ENCODE measurements around the gene RAB11B. TPM values are rescaled to one million over a fixed set of nuclear protein-coding genes. Genes with fewer than 3 reads are reported as not detected.

RAB11B gene
- polyA plus RNA-seq, 1 donor from 2014 or later = 71.1 TPM

GRCh38 chr19:8444677-8445487, 54.7 kb downstream of the RAB11B start, which contains the start of gene HNRNPM:
TSS of gene HNRNPM (plus strand) at chr19:8444975. CDS start at chr19:8444999, 24 bp downstream.
- Histone ChIP-seq H3K9me3 (ENCODE audit: low read length) (no peaks in the 10 kb centered on the region), H3K27me3 (ENCODE audit: insufficient read depth, low read depth, low read length) (no peaks in the 10 kb centered on the region), H3K4me3 (ENCODE audit: low read length) (peak within 1 kb of the TSS; percentile 97), H3F3A (ENCODE audit: insufficient read depth, low read length, poor library complexity, severe bottlenecking) (no peaks in the 10 kb centered on the region), H2AFZ (ENCODE audit: low read depth, low read length) (peak within 1 kb of the TSS; percentile 93), H3K4me2 (ENCODE audit: low read length) (peak within 1 kb of the TSS; percentile 76), H3K36me3 (ENCODE audit: insufficient read depth, low read length) (no peaks in the 10 kb centered on the region), H3K27ac (ENCODE audit: low read length) (peak within 1 kb of the TSS; percentile 95), H3K9ac (ENCODE audit: low read length) (peak within 1 kb of the TSS; percentile 99), H3K79me2 (replicated peaks; ENCODE audit: insufficient read depth, low read length) (peaks cover 47% of the 10 kb centered on the region), H4K20me1 (ENCODE audit: insufficient read depth) (peaks cover 21% of the 10 kb centered on the region), H3K9me2 (ENCODE audit: insufficient read depth, low read length) (no peaks in the 10 kb centered on the region)
- TF ChIP-seq TAF1 (IDR thresholded peaks at IDR 0.05; ENCODE audit: low read depth) = peak; percentile 97
- TF ChIP-seq MXI1 (conservative IDR thresholded peaks at IDR 0.05; ENCODE audit: poor library complexity, severe bottlenecking) = peak; percentile 74
- TF ChIP-seq CTCF (IDR thresholded peaks at IDR 0.05; ENCODE audit: poor library complexity, severe bottlenecking) = no peak
- TF ChIP-seq SMC3 (conservative IDR thresholded peaks at IDR 0.05; ENCODE audit: poor library complexity) = peak; percentile 25
- TF ChIP-seq POLR2AphosphoS5 (IDR thresholded peaks at IDR 0.05) = peak; percentile 99
- no peak for TF ChIP-seq EZH2 (IDR thresholded peaks at IDR 0.05; ENCODE audit: borderline replicate concordance, insufficient read depth, low read length, poor library complexity, severe bottlenecking)
- TF ChIP-seq EP300 (conservative IDR thresholded peaks at IDR 0.05; ENCODE audit: poor library complexity, severe bottlenecking) = peak; percentile 32
- TF ChIP-seq REST (IDR thresholded peaks at IDR 0.05; ENCODE audit: borderline replicate concordance) = peak; percentile 96

- peak overlapping the region; percentile 50 for H3K4me2 ChIP-seq (ENCODE audit: low read length)
- H3K27me3 ChIP-seq (ENCODE audit: insufficient read depth, low read depth, low read length) = no peaks in the 10 kb centered on the region
- peak overlapping the region; percentile 95 for H3K27ac ChIP-seq (ENCODE audit: low read length)
- H3K4me3 ChIP-seq (ENCODE audit: low read length) = peak overlapping the region; percentile 97
- H3K79me2 ChIP-seq (replicated peaks; ENCODE audit: insufficient read depth, low read length) = peaks cover 53% of the 10 kb centered on the region
- H3F3A ChIP-seq (ENCODE audit: insufficient read depth, low read length, poor library complexity, severe bottlenecking) = no peaks in the 10 kb centered on the region
- TF ChIP-seq MXI1 (conservative IDR thresholded peaks at IDR 0.05; ENCODE audit: poor library complexity, severe bottlenecking) = no peak
- TF ChIP-seq POLR2AphosphoS5 (IDR thresholded peaks at IDR 0.05) = no peak
- no peak for TF ChIP-seq CTCF (IDR thresholded peaks at IDR 0.05; ENCODE audit: poor library complexity, severe bottlenecking)
- TF ChIP-seq TAF1 (IDR thresholded peaks at IDR 0.05; ENCODE audit: low read depth) = no peak
- peak overlapping the region; percentile 99 for H3K9ac ChIP-seq (ENCODE audit: low read length)
- H2AFZ ChIP-seq (ENCODE audit: low read depth, low read length) = peak overlapping the region; percentile 73
- H4K20me1 ChIP-seq (ENCODE audit: insufficient read depth) = peaks cover 27% of the 10 kb centered on the region
- no peaks in the 10 kb centered on the region for H3K9me2 ChIP-seq (ENCODE audit: insufficient read depth, low read length)
- no peaks in the 10 kb centered on the region for H3K36me3 ChIP-seq (ENCODE audit: insufficient read depth, low read length)
- H3K9me3 ChIP-seq (ENCODE audit: low read length) = no peaks in the 10 kb centered on the region
These were observed 55.4 kb downstream of the RAB11B start for GRCh38 chr19:8445488-8446001.

Measured in neural cell (in vitro differentiated cells).